ENCODE results near the gene MED25. TPM values are rescaled to one million over a fixed set of nuclear protein-coding genes. Genes with fewer than 3 reads are reported as not detected.

MED25 gene
- total and polyA plus RNA-seq, 4 experiments from 2014 or later: 10.7 to 48.8 (median 32.4) TPM

GRCh38 chr19:49787746-49788145, 30.3 kb upstream of the MED25 start:
- DNase-seq: no peak
- Histone ChIP-seq H3K4me1 (ENCODE audit: insufficient read depth, low read length) (no peaks in the 10 kb centered on the region), H3K27ac (ENCODE audit: low read depth, low read length) (no peak overlapping the region), H3K9me3 (ENCODE audit: control insufficient read depth in 1 of 2, low read length in 2 of 2) (no peaks in the 10 kb centered on the region), H3K27me3 (ENCODE audit: insufficient read depth, low read length) (no peaks in the 10 kb centered on the region), H3K4me3 (ENCODE audit: low read length in 2 of 2) (no peak overlapping the region), H3K36me3 (ENCODE audit: insufficient read depth, low read length) (peaks cover 29% of the 10 kb centered on the region)
- intact Hi-C loops (cut with micrococcal nuclease): no loop called here
- Mint-ChIP-seq H3K9me3 (no peaks in the 10 kb centered on the region), H3K4me3 (no peak overlapping the region), H3K27ac (peak overlapping the region in 1 of 7 donors; percentile 64), H3K36me3 (peaks cover 50 to 67% of the 10 kb centered on the region in 2 donors), H3K4me1 (peaks cover 8 to 11% (median 9%) of the 10 kb centered on the region in 4 donors), H3K27me3 (no peaks in the 10 kb centered on the region)
- POLR2A ChIA-PET (ENCODE audit: partially characterized antibody): no interaction called here
- CTCF ChIA-PET (ENCODE audit: partially characterized antibody): no interaction called here

- Mint-ChIP-seq H3K4me3 (no peak overlapping the region), H3K9me3 (no peaks in the 10 kb centered on the region), H3K27me3 (no peaks in the 10 kb centered on the region), H3K4me1 (peaks cover 8 to 11% (median 9%) of the 10 kb centered on the region in 4 donors), H3K27ac (no peak overlapping the region), H3K36me3 (peaks cover 43 to 64% of the 10 kb centered on the region in 2 donors)
- no peak for DNase-seq
- POLR2A ChIA-PET (ENCODE audit: partially characterized antibody): no interaction called here
- intact Hi-C loops (cut with micrococcal nuclease): no loop called here
- H3K9me3 ChIP-seq (ENCODE audit: control insufficient read depth in 1 of 2, low read length in 2 of 2): no peaks in the 10 kb centered on the region
- no peak overlapping the region for H3K4me3 ChIP-seq (ENCODE audit: low read length in 2 of 2)
- no peak overlapping the region for H3K27ac ChIP-seq (ENCODE audit: low read depth, low read length)
- H3K4me1 ChIP-seq (ENCODE audit: insufficient read depth, low read length): no peaks in the 10 kb centered on the region
- no peaks in the 10 kb centered on the region for H3K27me3 ChIP-seq (ENCODE audit: insufficient read depth, low read length)
- CTCF ChIA-PET (ENCODE audit: partially characterized antibody): no interaction called here
- H3K36me3 ChIP-seq (ENCODE audit: insufficient read depth, low read length): peaks cover 27% of the 10 kb centered on the region
These were observed 29.2 kb upstream of the MED25 start for GRCh38 chr19:49788857-49789256.

GRCh38 chr19:49790866-49791265, 27.2 kb upstream of the MED25 start:
- Mint-ChIP-seq H3K27ac (peak overlapping the region in 3 of 7 donors; percentile 30 to 86 (median 31)), H3K4me3 (no peak overlapping the region), H3K9me3 (no peaks in the 10 kb centered on the region), H3K4me1 (peaks cover 0 to 10% (median 4%) of the 10 kb centered on the region in 4 donors), H3K36me3 (peaks cover 36 to 70% of the 10 kb centered on the region in 2 donors), H3K27me3 (no peaks in the 10 kb centered on the region)
- no peak for DNase-seq
- ChIA-PET POLR2A (ENCODE audit: partially characterized antibody) (no interaction called here), CTCF (ENCODE audit: partially characterized antibody) (no interaction called here)
- Histone ChIP-seq H3K4me1 (ENCODE audit: insufficient read depth, low read length) (no peaks in the 10 kb centered on the region), H3K4me3 (ENCODE audit: low read length in 2 of 2) (no peak overlapping the region), H3K27me3 (ENCODE audit: insufficient read depth, low read length) (no peaks in the 10 kb centered on the region), H3K36me3 (ENCODE audit: insufficient read depth, low read length) (peaks cover 24% of the 10 kb centered on the region), H3K9me3 (ENCODE audit: control insufficient read depth in 1 of 2, low read length in 2 of 2) (no peaks in the 10 kb centered on the region), H3K27ac (ENCODE audit: low read depth, low read length) (no peak overlapping the region)
- intact Hi-C loops (cut with micrococcal nuclease): no loop called here

- no peaks in the 10 kb centered on the region for H3K9me3 Mint-ChIP-seq
- no peak overlapping the region for H3K27ac Mint-ChIP-seq
- no peak overlapping the region for H3K4me3 Mint-ChIP-seq
- no peak overlapping the region for H3K27ac ChIP-seq (ENCODE audit: low read depth, low read length)
- H3K36me3 Mint-ChIP-seq: peaks cover 34 to 74% of the 10 kb centered on the region in 2 donors
- no peaks in the 10 kb centered on the region for H3K27me3 ChIP-seq (ENCODE audit: insufficient read depth, low read length)
- H3K27me3 Mint-ChIP-seq: no peaks in the 10 kb centered on the region
- peaks cover 0 to 8% (median 4%) of the 10 kb centered on the region in 4 donors for H3K4me1 Mint-ChIP-seq
- H3K4me3 ChIP-seq (ENCODE audit: low read length in 2 of 2): no peak overlapping the region
- intact Hi-C loops (cut with micrococcal nuclease): no loop called here
- no peak for DNase-seq
- no peaks in the 10 kb centered on the region for H3K4me1 ChIP-seq (ENCODE audit: insufficient read depth, low read length)
- ChIA-PET POLR2A (ENCODE audit: partially characterized antibody) (no interaction called here), CTCF (ENCODE audit: partially characterized antibody) (no interaction called here)
- peaks cover 35% of the 10 kb centered on the region for H3K36me3 ChIP-seq (ENCODE audit: insufficient read depth, low read length)
- H3K9me3 ChIP-seq (ENCODE audit: control insufficient read depth in 1 of 2, low read length in 2 of 2): no peaks in the 10 kb centered on the region
These were observed 26.2 kb upstream of the MED25 start for GRCh38 chr19:49791776-49792445.

- CTCF ChIA-PET (ENCODE audit: partially characterized antibody): no interaction called here
- H3K27ac ChIP-seq (ENCODE audit: low read depth, low read length): no peak overlapping the region
- Mint-ChIP-seq H3K4me3 (no peak overlapping the region), H3K9me3 (no peaks in the 10 kb centered on the region), H3K36me3 (peaks cover 29 to 74% of the 10 kb centered on the region in 2 donors), H3K4me1 (peaks cover 0 to 8% (median 3%) of the 10 kb centered on the region in 4 donors), H3K27ac (peak overlapping the region in 1 of 7 donors; percentile 63), H3K27me3 (no peaks in the 10 kb centered on the region)
- peaks cover 44% of the 10 kb centered on the region for H3K36me3 ChIP-seq (ENCODE audit: insufficient read depth, low read length)
- no peaks in the 10 kb centered on the region for H3K4me1 ChIP-seq (ENCODE audit: insufficient read depth, low read length)
- intact Hi-C loops (cut with micrococcal nuclease): no loop called here
- no peaks in the 10 kb centered on the region for H3K27me3 ChIP-seq (ENCODE audit: insufficient read depth, low read length)
- no peak overlapping the region for H3K4me3 ChIP-seq (ENCODE audit: low read length in 2 of 2)
- no peaks in the 10 kb centered on the region for H3K9me3 ChIP-seq (ENCODE audit: control insufficient read depth in 1 of 2, low read length in 2 of 2)
- DNase-seq: no peak
- POLR2A ChIA-PET (ENCODE audit: partially characterized antibody): interaction anchor here (0.6 kb wide), 1 partner anchor 681 kb away, joined by 3 read pairs; no protein-coding TSS in a partner anchor
These were observed 25.1 kb upstream of the MED25 start for GRCh38 chr19:49792829-49793560.

GRCh38 chr19:49793561-49793840, 24.6 kb upstream of the MED25 start:
- peaks cover 24 to 73% of the 10 kb centered on the region in 2 donors for H3K36me3 Mint-ChIP-seq
- H3K36me3 ChIP-seq (ENCODE audit: insufficient read depth, low read length): peaks cover 49% of the 10 kb centered on the region
- CTCF ChIA-PET (ENCODE audit: partially characterized antibody): no interaction called here

GRCh38 chr19:49795615-49796014, 22.5 kb upstream of the MED25 start:
- Histone ChIP-seq H3K4me3 (ENCODE audit: low read length in 2 of 2) (no peak overlapping the region), H3K27me3 (ENCODE audit: insufficient read depth, low read length) (no peaks in the 10 kb centered on the region), H3K4me1 (ENCODE audit: insufficient read depth, low read length) (no peaks in the 10 kb centered on the region), H3K27ac (ENCODE audit: low read depth, low read length) (no peak overlapping the region), H3K36me3 (ENCODE audit: insufficient read depth, low read length) (peaks cover 56% of the 10 kb centered on the region), H3K9me3 (ENCODE audit: control insufficient read depth in 1 of 2, low read length in 2 of 2) (no peaks in the 10 kb centered on the region)
- Mint-ChIP-seq H3K4me3 (no peak overlapping the region), H3K4me1 (peaks cover 0 to 3% (median 0%) of the 10 kb centered on the region in 4 donors), H3K27me3 (no peaks in the 10 kb centered on the region), H3K9me3 (no peaks in the 10 kb centered on the region), H3K27ac (no peak overlapping the region), H3K36me3 (peaks cover 13 to 72% of the 10 kb centered on the region in 2 donors)
- POLR2A ChIA-PET (ENCODE audit: partially characterized antibody): interaction anchor here (0.9 kb wide), 1 partner anchor 17 kb away, joined by 4 read pairs; the partner anchor contains the start of gene FUZ
- CTCF ChIA-PET (ENCODE audit: partially characterized antibody): no interaction called here
- no peak for DNase-seq
- intact Hi-C loops (cut with micrococcal nuclease): no loop called here

More at GRCh38 chr19:49793561-49793840, 24.6 kb upstream of the MED25 start:
- POLR2A ChIA-PET (ENCODE audit: partially characterized antibody): interaction anchor here (0.6 kb wide), 1 partner anchor 680 kb away, joined by 3 read pairs; no protein-coding TSS in a partner anchor
- H3K9me3 ChIP-seq (ENCODE audit: control insufficient read depth in 1 of 2, low read length in 2 of 2): no peaks in the 10 kb centered on the region
- no peak for DNase-seq
- H3K4me3 ChIP-seq (ENCODE audit: low read length in 2 of 2): no peak overlapping the region
- Mint-ChIP-seq H3K27ac (peak overlapping the region in 1 of 7 donors; percentile 63), H3K27me3 (no peaks in the 10 kb centered on the region), H3K4me1 (peaks cover 0 to 4% (median 1%) of the 10 kb centered on the region in 4 donors), H3K4me3 (no peak overlapping the region), H3K9me3 (no peaks in the 10 kb centered on the region)
- no peaks in the 10 kb centered on the region for H3K4me1 ChIP-seq (ENCODE audit: insufficient read depth, low read length)
- intact Hi-C loops (cut with micrococcal nuclease): no loop called here
- no peak overlapping the region for H3K27ac ChIP-seq (ENCODE audit: low read depth, low read length)
- H3K27me3 ChIP-seq (ENCODE audit: insufficient read depth, low read length): no peaks in the 10 kb centered on the region

Measured in CD4-positive, alpha-beta memory T cell (primary cell).